Right ventricle myocardium inferior (tissue), 1 donor: ENCODE data around the gene ABI1. TPM values are rescaled to one million over a fixed set of nuclear protein-coding genes. Genes with fewer than 3 reads are reported as not detected.

ENCODE experiments used
- ATAC-seq: fragments of 200-7000 bp; cut with Tn5 transposase; one replicate; pipeline ENCODE4 v1.9.1; 2020; ENCODE audit warnings: mild to moderate bottlenecking, moderate library complexity
- DNase-seq: peaks from one replicate; pipeline ENCODE4 v3.0.0; 2021; ENCODE audit errors: missing footprints
- intact Hi-C: fragments of 100-400 bp; cut with DNase I; formaldehyde crosslinking; loops from one replicate; pipeline ENCODE4 v1.11.0; 2022
- total RNA-seq: library from RNA; stranded (reverse); fragmentation: NEBNext Ultra II Directional; extraction: Animal tissue kit (Norgen Biotek cat#: 25700); gene quantifications from one replicate; pipeline ENCODE4 v1.2.1, GENCODE V29; 2021
- donor health status: DM: no; HTN: yes; CAD: no; lungs with severe emphysema.

Gene ABI1
- total RNA-seq, 1 donor from 2014 or later: 28.0 TPM

- DNase-seq (no peak), ATAC-seq (no peak)
- intact Hi-C loops: no loop called here
Observed at GRCh38 chr10:26698909-26699308, 161.8 kb downstream of the ABI1 start.

GRCh38 chr10:26697922-26698608 is 162.7 kb downstream of the ABI1 start:
- no peak for DNase-seq
- ATAC-seq: no peak
- intact Hi-C loops: loop anchor here (2.0 kb wide), 1 partner anchor 163 kb away; the partner anchor contains the start of gene ABI1

- DNase-seq (peak; percentile 93), ATAC-seq (peak; percentile 95)
- intact Hi-C loops: loop anchor here (2.0 kb wide), 1 partner anchor 163 kb away; the partner anchor contains the start of gene ABI1
Observed at GRCh38 chr10:26697163-26697921, 163.4 kb downstream of the ABI1 start, which contains the start of gene PDSS1. TSS of gene PDSS1 (plus strand) at chr10:26697701. CDS start at chr10:26697712, 11 bp downstream.

- intact Hi-C loops: loop anchor here (2.0 kb wide), 1 partner anchor 164 kb away; the partner anchor contains the start of gene ABI1
- DNase-seq (no peak), ATAC-seq (no peak)
Observed at GRCh38 chr10:26696786-26697162, 164.0 kb downstream of the ABI1 start.

Other genes starting within 250 kb of the ABI1 start
- 6.3 TPM for gene PDSS1, start 163.3 kb downstream of the ABI1 start, total RNA-seq
- 10.9 TPM for gene ANKRD26, start 239.5 kb upstream of the ABI1 start, total RNA-seq